ENCODE results near the gene WDR43. TPM values are rescaled to one million over a fixed set of nuclear protein-coding genes. Genes with fewer than 3 reads are reported as not detected.
A peak's percentile ranks its signal among the peaks of the same experiment; 100 is the strongest.

The WDR43 gene
- total and polyA plus RNA-seq, 2 experiments from 2014 or later, result 101 to 140 TPM

DNA sequence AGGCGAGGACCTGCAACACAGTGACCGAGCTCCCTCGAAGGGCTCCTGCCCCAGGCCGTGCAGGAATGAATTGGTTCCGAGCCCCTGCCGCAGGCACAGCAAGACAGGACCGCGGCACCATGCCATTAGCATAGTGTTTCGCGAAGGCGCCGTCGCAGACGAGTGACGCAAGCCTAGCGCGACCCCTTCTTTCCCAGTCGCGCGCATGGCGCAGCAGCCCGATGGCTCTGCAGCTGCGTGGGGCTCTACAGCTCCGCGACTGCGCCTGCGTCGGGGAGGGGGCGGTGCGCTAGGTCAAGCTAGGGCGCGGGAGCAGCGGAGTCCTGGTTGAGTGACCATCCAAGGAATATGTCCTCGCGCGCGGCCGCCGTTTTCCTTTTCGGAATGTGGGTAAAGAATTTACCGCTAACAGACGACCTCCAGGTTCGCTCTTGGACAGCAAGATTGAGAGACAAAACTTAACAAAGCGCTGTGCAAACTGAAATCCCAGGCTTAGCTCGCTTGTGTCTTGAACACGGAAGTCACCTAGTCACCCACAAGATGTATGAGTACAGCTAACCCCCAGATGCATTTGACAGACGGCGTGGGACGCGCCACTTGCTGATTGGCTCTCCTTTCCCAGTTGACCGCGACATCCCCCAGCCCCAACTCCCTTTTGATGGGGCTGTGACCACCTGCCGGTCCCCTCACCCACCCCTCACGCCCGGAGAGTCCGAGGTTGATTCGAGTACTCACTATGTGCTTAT is 24.1 kb upstream of the WDR43 start, which contains the start of gene TRMT61B:
TSS of gene TRMT61B (minus strand) at position 164 of the 746 bp plus-strand sequence. CDS start at position 132, 32 bp downstream.
- Histone ChIP-seq H3K4me1 (ENCODE audit: insufficient read depth) (peaks cover 11% of the 10 kb centered on the region), H4K20me1 (replicated peaks; ENCODE audit: insufficient read depth) (peaks cover 3% of the 10 kb centered on the region; the same call in 1 of the 2 replicates), H3K27ac (ENCODE audit: low read depth) (peak within 1 kb of the TSS; percentile 93), H3K4me3 (peak within 1 kb of the TSS; percentile 99), H3K36me3 (ENCODE audit: insufficient read depth) (no peaks in the 10 kb centered on the region), H3K79me2 (replicated peaks; ENCODE audit: insufficient read depth) (peaks cover 47% of the 10 kb centered on the region), H2AFZ (peak within 1 kb of the TSS; percentile 95), H3K4me2 (peak within 1 kb of the TSS; percentile 96), H3F3A (replicated peaks; ENCODE audit: low read depth) (no peaks in the 10 kb centered on the region), H3K27me3 (ENCODE audit: insufficient read depth) (no peaks in the 10 kb centered on the region), H3K9me2 (ENCODE audit: insufficient read depth) (no peaks in the 10 kb centered on the region)
- TF ChIP-seq, protein P1, sequence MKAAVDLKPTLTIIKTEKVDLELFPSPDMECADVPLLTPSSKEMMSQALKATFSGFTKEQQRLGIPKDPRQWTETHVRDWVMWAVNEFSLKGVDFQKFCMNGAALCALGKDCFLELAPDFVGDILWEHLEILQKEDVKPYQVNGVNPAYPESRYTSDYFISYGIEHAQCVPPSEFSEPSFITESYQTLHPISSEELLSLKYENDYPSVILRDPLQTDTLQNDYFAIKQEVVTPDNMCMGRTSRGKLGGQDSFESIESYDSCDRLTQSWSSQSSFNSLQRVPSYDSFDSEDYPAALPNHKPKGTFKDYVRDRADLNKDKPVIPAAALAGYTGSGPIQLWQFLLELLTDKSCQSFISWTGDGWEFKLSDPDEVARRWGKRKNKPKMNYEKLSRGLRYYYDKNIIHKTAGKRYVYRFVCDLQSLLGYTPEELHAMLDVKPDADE (IDR thresholded peaks at IDR 0.05), result peak; percentile 69
- peak; percentile 93 for TF ChIP-seq POLR2AphosphoS5 (IDR thresholded peaks at IDR 0.05; ENCODE audit: low read depth)
- TF ChIP-seq STAT1 (IDR thresholded peaks at IDR 0.05; ENCODE audit: unreplicated experiment), result no peak
- peak; percentile 100 for TF ChIP-seq CREB1 (CRISPR knock-in tag; IDR thresholded peaks at IDR 0.05; ENCODE audit: low read depth)
- peaks cover 8% of the 10 kb centered on the region for H3K4me1 Mint-ChIP-seq
- H3K4me3 Mint-ChIP-seq, result peak within 1 kb of the TSS; percentile 99
- DNase-seq (ENCODE audit: low spot score), result peak; percentile 97
- H3K9me3 Mint-ChIP-seq, result no peaks in the 10 kb centered on the region
- peak within 1 kb of the TSS; percentile 98 for H3K27ac Mint-ChIP-seq
- peaks cover 10% of the 10 kb centered on the region for H3K27me3 Mint-ChIP-seq (ENCODE audit: insufficient read depth, low read depth, poor library complexity)
- peaks cover 5% of the 10 kb centered on the region; the same call in 2 of the 3 replicates for H3K36me3 Mint-ChIP-seq (ENCODE audit: low read depth)
- ATAC-seq, result peak; percentile 98

DNA sequence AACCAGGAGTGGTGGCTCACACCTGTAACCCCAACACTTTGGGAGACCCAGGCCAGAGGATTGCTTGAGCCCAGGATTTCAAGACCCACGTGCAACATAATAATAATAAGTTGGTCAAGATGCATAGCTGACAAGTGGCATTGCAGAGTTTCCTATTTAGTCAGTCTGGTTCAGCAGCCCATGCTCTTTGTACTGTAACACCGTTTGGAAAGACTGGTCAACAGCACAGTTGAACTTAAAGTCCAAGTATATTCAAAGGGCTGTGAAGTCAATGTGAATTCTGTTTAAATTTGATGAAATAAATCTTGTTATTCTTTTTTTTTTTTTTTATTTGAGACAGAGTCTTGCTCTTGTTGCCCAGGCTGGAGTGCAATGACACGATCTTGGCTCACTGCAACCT is 22.8 kb upstream of the WDR43 start:
- Histone ChIP-seq H3K79me2 (replicated peaks; ENCODE audit: insufficient read depth) (peaks cover 34% of the 10 kb centered on the region), H3K4me2 (no peak overlapping the region), H4K20me1 (replicated peaks; ENCODE audit: insufficient read depth) (peaks cover 3% of the 10 kb centered on the region; the same call in 1 of the 2 replicates), H3F3A (replicated peaks; ENCODE audit: low read depth) (no peaks in the 10 kb centered on the region), H3K4me1 (ENCODE audit: insufficient read depth) (peaks cover 11% of the 10 kb centered on the region), H3K27ac (ENCODE audit: low read depth) (no peak overlapping the region), H3K36me3 (ENCODE audit: insufficient read depth) (no peaks in the 10 kb centered on the region), H3K9me2 (ENCODE audit: insufficient read depth) (no peaks in the 10 kb centered on the region), H2AFZ (peak overlapping the region; percentile 95), H3K27me3 (ENCODE audit: insufficient read depth) (no peaks in the 10 kb centered on the region), H3K4me3 (no peak overlapping the region)
- no peak for DNase-seq (ENCODE audit: low spot score)
- H3K27me3 Mint-ChIP-seq (ENCODE audit: insufficient read depth, low read depth, poor library complexity), result peaks cover 12% of the 10 kb centered on the region
- H3K4me3 Mint-ChIP-seq, result no peak overlapping the region
- peaks cover 8% of the 10 kb centered on the region for H3K4me1 Mint-ChIP-seq
- no peaks in the 10 kb centered on the region for H3K9me3 Mint-ChIP-seq
- no peak for ATAC-seq
- H3K27ac Mint-ChIP-seq, result no peak overlapping the region
- peaks cover 5% of the 10 kb centered on the region; the same call in 1 of the 3 replicates for H3K36me3 Mint-ChIP-seq (ENCODE audit: low read depth)
- TF ChIP-seq, protein P1 (IDR thresholded peaks at IDR 0.05), result no peak
- TF ChIP-seq JUNB (IDR thresholded peaks at IDR 0.05; ENCODE audit: unreplicated experiment) (no peak), NANOG (IDR thresholded peaks at IDR 0.05; ENCODE audit: borderline replicate concordance) (no peak), ZNF114 (CRISPR knock-in tag; IDR thresholded peaks at IDR 0.05) (no peak), POLR2AphosphoS5 (IDR thresholded peaks at IDR 0.05; ENCODE audit: low read depth) (no peak), ZNF331 (CRISPR knock-in tag; IDR thresholded peaks at IDR 0.05; ENCODE audit: low read depth) (no peak)
- TF ChIP-seq, protein P2, sequence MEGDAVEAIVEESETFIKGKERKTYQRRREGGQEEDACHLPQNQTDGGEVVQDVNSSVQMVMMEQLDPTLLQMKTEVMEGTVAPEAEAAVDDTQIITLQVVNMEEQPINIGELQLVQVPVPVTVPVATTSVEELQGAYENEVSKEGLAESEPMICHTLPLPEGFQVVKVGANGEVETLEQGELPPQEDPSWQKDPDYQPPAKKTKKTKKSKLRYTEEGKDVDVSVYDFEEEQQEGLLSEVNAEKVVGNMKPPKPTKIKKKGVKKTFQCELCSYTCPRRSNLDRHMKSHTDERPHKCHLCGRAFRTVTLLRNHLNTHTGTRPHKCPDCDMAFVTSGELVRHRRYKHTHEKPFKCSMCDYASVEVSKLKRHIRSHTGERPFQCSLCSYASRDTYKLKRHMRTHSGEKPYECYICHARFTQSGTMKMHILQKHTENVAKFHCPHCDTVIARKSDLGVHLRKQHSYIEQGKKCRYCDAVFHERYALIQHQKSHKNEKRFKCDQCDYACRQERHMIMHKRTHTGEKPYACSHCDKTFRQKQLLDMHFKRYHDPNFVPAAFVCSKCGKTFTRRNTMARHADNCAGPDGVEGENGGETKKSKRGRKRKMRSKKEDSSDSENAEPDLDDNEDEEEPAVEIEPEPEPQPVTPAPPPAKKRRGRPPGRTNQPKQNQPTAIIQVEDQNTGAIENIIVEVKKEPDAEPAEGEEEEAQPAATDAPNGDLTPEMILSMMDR (conservative IDR thresholded peaks at IDR 0.05; ENCODE audit: low read depth in 2 of 2), result no peak
- TF ChIP-seq, protein P3, sequence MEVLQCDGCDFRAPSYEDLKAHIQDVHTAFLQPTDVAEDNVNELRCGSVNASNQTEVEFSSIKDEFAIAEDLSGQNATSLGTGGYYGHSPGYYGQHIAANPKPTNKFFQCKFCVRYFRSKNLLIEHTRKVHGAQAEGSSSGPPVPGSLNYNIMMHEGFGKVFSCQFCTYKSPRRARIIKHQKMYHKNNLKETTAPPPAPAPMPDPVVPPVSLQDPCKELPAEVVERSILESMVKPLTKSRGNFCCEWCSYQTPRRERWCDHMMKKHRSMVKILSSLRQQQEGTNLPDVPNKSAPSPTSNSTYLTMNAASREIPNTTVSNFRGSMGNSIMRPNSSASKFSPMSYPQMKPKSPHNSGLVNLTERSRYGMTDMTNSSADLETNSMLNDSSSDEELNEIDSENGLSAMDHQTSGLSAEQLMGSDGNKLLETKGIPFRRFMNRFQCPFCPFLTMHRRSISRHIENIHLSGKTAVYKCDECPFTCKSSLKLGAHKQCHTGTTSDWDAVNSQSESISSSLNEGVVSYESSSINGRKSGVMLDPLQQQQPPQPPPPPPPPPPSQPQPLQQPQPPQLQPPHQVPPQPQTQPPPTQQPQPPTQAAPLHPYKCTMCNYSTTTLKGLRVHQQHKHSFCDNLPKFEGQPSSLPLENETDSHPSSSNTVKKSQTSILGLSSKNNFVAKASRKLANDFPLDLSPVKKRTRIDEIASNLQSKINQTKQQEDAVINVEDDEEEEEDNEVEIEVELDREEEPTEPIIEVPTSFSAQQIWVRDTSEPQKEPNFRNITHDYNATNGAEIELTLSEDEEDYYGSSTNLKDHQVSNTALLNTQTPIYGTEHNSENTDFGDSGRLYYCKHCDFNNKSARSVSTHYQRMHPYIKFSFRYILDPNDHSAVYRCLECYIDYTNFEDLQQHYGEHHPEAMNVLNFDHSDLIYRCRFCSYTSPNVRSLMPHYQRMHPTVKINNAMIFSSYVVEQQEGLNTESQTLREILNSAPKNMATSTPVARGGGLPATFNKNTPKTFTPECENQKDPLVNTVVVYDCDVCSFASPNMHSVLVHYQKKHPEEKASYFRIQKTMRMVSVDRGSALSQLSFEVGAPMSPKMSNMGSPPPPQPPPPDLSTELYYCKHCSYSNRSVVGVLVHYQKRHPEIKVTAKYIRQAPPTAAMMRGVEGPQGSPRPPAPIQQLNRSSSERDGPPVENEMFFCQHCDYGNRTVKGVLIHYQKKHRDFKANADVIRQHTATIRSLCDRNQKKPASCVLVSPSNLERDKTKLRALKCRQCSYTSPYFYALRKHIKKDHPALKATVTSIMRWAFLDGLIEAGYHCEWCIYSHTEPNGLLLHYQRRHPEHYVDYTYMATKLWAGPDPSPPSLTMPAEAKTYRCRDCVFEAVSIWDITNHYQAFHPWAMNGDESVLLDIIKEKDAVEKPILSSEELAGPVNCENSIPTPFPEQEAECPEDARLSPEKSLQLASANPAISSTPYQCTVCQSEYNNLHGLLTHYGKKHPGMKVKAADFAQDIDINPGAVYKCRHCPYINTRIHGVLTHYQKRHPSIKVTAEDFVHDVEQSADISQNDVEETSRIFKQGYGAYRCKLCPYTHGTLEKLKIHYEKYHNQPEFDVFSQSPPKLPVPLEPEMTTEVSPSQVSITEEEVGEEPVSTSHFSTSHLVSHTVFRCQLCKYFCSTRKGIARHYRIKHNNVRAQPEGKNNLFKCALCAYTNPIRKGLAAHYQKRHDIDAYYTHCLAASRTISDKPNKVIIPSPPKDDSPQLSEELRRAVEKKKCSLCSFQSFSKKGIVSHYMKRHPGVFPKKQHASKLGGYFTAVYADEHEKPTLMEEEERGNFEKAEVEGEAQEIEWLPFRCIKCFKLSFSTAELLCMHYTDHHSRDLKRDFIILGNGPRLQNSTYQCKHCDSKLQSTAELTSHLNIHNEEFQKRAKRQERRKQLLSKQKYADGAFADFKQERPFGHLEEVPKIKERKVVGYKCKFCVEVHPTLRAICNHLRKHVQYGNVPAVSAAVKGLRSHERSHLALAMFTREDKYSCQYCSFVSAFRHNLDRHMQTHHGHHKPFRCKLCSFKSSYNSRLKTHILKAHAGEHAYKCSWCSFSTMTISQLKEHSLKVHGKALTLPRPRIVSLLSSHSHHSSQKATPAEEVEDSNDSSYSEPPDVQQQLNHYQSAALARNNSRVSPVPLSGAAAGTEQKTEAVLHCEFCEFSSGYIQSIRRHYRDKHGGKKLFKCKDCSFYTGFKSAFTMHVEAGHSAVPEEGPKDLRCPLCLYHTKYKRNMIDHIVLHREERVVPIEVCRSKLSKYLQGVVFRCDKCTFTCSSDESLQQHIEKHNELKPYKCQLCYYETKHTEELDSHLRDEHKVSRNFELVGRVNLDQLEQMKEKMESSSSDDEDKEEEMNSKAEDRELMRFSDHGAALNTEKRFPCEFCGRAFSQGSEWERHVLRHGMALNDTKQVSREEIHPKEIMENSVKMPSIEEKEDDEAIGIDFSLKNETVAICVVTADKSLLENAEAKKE (CRISPR knock-in tag; IDR thresholded peaks at IDR 0.05), result no peak

Measured in GM23338 (cell line).